ENCODE measurements around the gene SH3GLB1.

DNA sequence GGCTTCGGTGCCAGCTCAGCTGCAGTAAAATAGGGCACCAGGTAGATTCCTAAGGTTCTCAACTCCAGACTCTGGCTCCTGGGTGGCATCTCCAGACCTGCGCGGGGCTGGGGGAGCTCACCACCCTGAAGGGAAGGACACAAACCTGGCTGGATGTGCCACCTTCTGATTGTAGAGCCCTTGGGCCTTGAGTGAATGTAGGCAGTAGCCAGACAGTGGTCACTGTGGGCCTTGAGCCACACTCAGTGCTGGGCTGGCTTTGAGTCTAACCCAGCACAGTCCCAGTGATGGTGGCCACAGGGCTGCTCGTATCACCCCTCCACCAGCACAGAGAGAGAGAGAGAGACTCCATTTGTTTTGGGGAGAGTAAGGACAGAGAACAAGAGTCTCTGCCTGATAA is 38.0 kb upstream of the SH3GLB1 start:
- TF ChIP-seq, protein P1, sequence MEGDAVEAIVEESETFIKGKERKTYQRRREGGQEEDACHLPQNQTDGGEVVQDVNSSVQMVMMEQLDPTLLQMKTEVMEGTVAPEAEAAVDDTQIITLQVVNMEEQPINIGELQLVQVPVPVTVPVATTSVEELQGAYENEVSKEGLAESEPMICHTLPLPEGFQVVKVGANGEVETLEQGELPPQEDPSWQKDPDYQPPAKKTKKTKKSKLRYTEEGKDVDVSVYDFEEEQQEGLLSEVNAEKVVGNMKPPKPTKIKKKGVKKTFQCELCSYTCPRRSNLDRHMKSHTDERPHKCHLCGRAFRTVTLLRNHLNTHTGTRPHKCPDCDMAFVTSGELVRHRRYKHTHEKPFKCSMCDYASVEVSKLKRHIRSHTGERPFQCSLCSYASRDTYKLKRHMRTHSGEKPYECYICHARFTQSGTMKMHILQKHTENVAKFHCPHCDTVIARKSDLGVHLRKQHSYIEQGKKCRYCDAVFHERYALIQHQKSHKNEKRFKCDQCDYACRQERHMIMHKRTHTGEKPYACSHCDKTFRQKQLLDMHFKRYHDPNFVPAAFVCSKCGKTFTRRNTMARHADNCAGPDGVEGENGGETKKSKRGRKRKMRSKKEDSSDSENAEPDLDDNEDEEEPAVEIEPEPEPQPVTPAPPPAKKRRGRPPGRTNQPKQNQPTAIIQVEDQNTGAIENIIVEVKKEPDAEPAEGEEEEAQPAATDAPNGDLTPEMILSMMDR (IDR thresholded peaks at IDR 0.05) = no peak
- TF ChIP-seq POLR2A (IDR thresholded peaks at IDR 0.05) = no peak
